ENCODE results near the gene SAMD4A.

GRCh38 chr14:54713379-54713778, 146.5 kb downstream of the SAMD4A start:
- TF ChIP-seq CTCF (conservative IDR thresholded peaks at IDR 0.05; ENCODE audit: low read length) (no peak), EZH2phosphoT487 (IDR thresholded peaks at IDR 0.05; ENCODE audit: borderline replicate concordance, low read depth, low read length) (no peak)
